GM12801 (cell line): ENCODE measurements around the gene STRAP.

Experiments
- TF ChIP-seq, protein P1 (sequence below): IDR thresholded peaks from one replicate; pipeline ENCODE4 v1.5.1; 2011; ENCODE audit warnings: control low read depth; ENCODE audit not compliant: insufficient read length; ENCODE audit errors: extremely low read depth

STRAP gene

DNA sequence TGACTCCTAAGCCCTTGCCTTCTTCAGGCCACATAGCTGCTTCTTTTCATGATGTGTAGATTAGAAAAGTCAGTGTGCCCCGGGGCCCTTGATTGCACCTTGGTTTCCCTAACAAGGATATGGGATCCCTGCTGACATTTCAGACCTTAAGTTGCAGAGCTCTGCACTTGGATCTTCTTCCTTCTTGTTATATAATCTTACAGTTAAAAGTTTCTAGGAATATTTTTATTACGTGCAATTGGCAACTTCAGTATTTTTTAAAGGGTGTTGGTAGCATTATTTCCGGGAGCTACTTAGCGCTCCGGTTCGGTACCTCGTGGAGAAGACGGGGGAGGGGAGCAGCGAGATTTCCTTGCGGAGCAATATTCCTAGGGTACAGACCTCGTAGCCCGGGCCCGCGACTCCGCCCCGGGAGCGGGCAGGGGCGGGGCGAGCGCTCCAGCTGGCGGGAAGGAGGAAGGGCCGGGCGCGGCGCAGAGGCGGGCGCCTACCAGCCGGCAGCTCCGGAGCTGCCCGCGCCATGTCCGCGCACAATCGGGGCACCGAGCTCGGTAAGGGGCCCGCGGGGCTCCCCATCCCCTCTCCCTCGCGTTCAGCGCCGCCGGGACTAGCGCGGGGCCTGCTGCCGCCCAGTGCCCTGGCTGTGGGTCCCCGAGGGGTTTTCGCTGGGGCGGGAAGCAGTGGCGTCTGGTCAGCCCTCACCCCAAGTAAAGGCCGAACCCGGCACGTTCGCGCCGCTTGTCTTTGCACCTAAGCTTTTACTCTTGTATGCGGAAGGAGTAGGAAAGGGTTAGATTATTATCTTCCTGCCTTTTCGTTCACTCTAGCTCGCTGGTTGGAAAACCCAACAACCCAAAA, 28.9 kb downstream of the STRAP start, which contains the start of gene DERA:
DERA (plus strand) TSS at position 469 of the 858 bp plus-strand sequence; CDS start at position 521, 52 bp downstream.
- TF ChIP-seq, protein P1, sequence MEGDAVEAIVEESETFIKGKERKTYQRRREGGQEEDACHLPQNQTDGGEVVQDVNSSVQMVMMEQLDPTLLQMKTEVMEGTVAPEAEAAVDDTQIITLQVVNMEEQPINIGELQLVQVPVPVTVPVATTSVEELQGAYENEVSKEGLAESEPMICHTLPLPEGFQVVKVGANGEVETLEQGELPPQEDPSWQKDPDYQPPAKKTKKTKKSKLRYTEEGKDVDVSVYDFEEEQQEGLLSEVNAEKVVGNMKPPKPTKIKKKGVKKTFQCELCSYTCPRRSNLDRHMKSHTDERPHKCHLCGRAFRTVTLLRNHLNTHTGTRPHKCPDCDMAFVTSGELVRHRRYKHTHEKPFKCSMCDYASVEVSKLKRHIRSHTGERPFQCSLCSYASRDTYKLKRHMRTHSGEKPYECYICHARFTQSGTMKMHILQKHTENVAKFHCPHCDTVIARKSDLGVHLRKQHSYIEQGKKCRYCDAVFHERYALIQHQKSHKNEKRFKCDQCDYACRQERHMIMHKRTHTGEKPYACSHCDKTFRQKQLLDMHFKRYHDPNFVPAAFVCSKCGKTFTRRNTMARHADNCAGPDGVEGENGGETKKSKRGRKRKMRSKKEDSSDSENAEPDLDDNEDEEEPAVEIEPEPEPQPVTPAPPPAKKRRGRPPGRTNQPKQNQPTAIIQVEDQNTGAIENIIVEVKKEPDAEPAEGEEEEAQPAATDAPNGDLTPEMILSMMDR: no peak

DNA sequence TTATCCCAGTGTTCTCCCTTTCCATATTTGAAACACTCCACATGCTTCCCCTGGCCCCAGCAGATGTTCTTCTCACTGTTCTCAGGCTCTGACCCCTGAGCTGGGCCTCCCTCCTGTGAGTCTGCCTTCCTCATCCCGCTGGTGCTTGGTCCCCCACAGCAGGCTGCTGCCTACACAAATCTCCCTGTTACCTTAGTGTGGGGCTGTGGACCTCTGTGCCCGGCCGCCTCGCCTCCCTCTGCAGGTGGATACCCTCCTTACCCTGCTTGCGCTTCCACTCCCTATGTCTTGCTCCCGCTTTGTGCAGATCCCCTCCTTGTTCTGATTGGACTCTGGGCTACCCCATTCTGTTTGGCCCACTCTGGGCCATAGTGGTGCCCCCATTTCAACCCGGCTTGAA, 35.9 kb downstream of the STRAP start:
- TF ChIP-seq, protein P1: no peak

DNA sequence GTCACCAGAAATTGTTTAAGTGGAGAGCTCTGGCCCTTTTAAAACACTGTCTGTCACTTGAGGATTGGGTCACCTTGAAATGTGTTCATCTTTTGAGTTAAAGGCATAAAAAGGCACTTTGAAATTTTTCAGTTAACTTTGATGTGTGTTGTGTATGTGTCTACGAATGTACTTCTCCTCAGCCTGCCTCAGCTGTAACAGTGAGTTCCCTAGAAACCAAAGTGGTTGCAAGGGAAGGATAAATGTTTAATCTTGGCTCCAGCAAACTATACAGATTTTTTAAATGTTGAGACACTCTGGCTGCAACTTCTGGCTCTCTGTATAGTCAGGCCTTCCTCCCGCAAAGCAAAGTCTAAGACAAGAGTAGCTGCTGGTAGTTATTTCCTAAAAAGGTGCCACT, 37.2 kb downstream of the STRAP start:
- TF ChIP-seq, protein P1: no peak

DNA sequence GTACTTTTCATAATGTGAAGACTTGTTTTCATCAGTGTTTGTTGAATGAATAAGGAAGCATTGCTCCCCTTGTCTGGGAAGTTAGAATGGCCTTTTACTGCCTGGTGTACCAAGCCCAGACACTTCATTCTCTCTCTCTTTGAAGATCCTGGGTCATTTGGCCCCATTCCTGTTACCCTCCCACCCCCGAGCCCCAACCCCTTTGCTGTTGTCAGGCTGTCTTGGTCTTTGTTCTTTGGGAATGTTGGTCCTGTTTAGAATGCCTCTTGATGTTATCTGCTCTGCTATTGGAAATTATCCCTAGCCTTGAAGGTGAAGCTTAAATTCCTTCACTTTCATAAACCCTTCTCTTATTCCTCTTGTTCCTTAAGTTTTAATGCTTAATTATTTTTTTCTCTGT, 42.8 kb downstream of the STRAP start:
- TF ChIP-seq, protein P1: no peak

DNA sequence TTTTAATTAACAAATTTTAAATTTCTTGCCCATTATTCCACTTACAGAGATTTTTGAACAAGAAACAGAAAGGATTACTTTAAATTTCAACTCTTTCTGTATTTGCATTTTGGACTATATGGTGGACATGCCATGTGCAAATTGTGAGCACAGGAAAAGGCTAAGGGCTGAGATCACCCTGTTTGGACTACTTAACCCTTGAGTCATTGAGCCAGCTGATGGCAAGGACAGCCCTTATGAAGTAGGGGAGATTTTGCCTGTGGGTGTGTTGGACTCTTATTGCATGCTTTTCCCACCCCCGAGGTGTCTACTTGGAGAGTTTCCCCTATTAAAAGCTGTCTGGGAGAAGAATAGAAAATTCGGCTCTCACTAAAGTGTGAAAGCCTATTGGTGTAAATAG, 46.2 kb downstream of the STRAP start:
- TF ChIP-seq, protein P1: no peak

DNA sequence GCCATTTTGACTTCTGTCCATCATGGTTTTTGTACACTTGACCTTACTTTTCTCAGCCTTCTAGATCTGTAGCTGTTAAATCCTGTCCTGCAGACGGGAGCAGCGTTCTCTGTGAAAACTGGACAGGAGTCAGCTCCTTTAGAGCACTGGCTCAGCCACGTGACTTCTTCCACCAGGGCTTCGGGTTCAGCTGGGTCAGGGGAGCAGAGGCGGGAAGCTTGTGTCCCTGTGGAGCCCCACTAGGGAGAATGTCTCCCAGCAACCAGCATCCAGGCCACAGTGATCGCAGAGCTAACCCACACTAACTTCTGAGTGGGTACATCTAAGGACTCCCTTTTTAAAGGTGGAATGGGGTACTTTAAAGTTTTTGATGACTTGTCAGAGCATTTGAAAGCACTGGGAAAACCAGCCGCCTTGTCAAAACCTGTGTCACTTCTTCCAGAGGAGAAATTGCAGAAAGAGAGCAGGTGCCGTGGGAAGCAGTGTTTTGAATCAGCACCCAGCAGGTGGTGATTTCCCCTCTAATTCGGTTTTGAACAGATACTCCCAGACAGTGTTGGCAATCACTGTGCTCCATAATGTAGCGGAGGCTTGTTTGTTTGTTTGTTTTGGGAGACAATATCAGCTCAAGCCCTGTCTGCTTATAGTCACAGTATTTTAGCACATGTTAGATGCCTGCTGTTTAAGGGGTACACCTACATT, 46.8 kb downstream of the STRAP start:
- TF ChIP-seq, protein P1: no peak

DNA sequence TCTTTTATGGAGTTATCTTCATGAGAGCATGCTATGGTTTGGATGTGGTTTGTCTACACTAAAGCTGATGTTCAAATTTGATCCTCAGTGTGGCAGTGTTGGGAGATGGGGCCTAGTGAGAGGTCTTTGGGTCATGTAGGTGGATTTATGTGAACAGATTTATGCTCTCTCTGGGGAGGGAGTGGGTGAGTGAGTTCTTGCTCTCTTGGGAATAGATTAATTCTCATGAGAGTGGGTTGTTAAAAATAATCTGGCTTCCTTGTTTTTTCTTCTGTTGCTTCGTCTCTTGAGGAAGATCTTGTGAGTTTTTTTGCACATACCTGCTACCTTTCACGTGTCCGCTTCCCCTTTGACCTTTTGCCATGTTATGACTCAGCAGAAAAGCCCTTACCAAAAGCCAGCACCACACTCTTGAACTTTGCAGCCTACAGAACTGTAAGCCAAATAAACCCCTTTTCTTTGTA, 49.4 kb downstream of the STRAP start:
- TF ChIP-seq, protein P1: no peak
